ENCODE results near the gene PDXP.
A peak's percentile ranks its signal among the peaks of the same experiment; 100 is the strongest.

Gene PDXP

GRCh38 chr22:37629928-37630327, 28.6 kb upstream of the PDXP start:
- Histone ChIP-seq H3K36me3 (ENCODE audit: insufficient read depth, low read length) (no peaks in the 10 kb centered on the region), H3K4me1 (ENCODE audit: control insufficient read depth, insufficient read depth, low read length, unreplicated experiment) (peaks cover 21% of the 10 kb centered on the region)

DNA sequence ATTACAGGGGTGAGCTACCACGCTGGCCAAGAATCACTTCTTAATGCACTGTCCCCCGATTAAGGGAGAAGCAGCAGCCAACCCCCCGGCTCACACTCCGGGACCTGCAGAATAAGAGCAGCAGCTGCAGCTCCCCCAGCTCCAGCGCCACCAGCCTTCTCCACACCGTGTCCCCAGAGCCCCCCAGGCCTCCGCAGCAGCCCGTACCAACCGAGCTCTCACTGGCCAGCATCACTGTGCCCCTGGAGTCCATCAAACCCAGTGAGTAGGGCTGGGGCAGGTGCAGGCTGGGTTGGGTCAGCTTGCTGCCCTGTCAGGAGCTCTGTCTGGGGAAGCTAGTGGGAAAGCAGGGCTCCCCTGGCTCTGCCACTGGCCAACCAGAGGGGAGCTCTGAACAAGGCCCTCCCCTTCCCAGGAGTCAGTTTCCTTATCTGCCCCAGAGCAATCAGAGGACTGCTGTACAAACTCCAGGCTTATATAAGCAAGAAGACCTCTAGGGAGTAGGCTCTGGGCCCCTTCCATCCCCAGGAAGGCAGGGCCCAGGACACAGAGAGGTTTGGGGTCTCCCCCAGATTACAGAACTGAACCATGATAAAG, 27.6 kb upstream of the PDXP start:
- Histone ChIP-seq H3K79me2 (ENCODE audit: control insufficient read depth, insufficient read depth, low read length, unreplicated experiment) (no peaks in the 10 kb centered on the region), H3K4me1 (ENCODE audit: control insufficient read depth, insufficient read depth, low read length, unreplicated experiment) (peaks cover 24% of the 10 kb centered on the region), H3K4me3 (ENCODE audit: low read depth, low read length) (no peak overlapping the region), H3K36me3 (ENCODE audit: insufficient read depth, low read length) (no peaks in the 10 kb centered on the region), H3K27me3 (ENCODE audit: insufficient read depth, low read length) (no peaks in the 10 kb centered on the region), H2AFZ (ENCODE audit: low read length, unreplicated experiment) (no peak overlapping the region), H3K27ac (ENCODE audit: low read depth, low read length) (no peak overlapping the region)

More at GRCh38 chr22:37629928-37630327, 28.6 kb upstream of the PDXP start:
- Histone ChIP-seq H3K4me3 (ENCODE audit: low read depth, low read length) (no peak overlapping the region), H3K27me3 (ENCODE audit: insufficient read depth, low read length) (no peaks in the 10 kb centered on the region), H2AFZ (ENCODE audit: low read length, unreplicated experiment) (no peak overlapping the region), H3K27ac (ENCODE audit: low read depth, low read length) (no peak overlapping the region), H3K79me2 (ENCODE audit: control insufficient read depth, insufficient read depth, low read length, unreplicated experiment) (no peaks in the 10 kb centered on the region)

GRCh38 chr22:37631448-37632173, 26.9 kb upstream of the PDXP start:
- H3K4me1 ChIP-seq (ENCODE audit: control insufficient read depth, insufficient read depth, low read length, unreplicated experiment), result peaks cover 25% of the 10 kb centered on the region

DNA sequence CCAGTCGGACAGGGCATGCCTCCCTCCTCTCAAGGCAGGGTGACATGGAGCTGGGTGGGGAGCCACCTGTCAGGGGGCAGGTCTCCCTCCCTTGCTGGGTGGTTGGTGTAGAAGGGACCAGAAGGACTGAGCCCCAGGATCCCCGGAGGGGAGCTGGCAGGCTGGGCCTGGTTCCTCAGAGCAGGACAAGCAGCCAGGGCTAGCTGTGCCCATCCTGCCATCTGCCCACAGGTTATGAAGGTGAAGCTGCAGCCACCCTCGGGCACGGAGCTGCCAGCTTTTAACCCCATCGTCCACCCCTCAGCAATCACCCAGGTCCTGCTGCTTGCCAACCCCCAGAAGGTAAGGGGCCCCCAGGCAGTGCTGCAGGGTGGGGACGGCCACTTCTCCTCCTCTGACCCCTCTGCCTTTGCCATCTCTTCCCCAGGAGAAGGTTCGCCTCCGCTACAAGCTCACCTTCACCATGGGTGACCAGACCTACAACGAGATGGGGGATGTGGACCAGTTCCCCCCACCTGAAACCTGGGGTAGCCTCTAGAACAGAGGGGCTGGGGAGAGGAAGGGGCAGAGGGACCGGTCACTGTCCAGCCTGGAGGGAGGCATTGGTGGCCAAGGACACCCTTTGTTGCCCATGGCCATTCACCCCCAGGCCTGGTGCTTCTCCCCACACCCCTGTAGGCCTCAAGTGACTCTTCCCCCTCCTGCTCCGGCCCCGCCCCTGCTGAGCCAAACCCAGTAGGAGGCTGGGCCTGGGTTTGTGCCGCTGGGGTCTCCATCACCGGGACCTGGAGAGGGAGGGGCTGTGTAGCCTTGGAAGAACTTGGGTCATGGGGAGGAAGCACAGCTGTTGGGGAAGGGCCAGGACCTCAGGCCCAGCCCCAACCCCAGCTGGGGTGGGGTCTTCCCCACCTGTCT, 26.1 kb upstream of the PDXP start:
- H3K79me2 ChIP-seq (ENCODE audit: control insufficient read depth, insufficient read depth, low read length, unreplicated experiment), result no peaks in the 10 kb centered on the region
- no peaks in the 10 kb centered on the region for H3K36me3 ChIP-seq (ENCODE audit: insufficient read depth, low read length)
- H3K4me1 ChIP-seq (ENCODE audit: control insufficient read depth, insufficient read depth, low read length, unreplicated experiment), result peaks cover 27% of the 10 kb centered on the region
- H3K4me3 ChIP-seq (ENCODE audit: low read depth, low read length), result no peak overlapping the region
- no peak overlapping the region for H3K27ac ChIP-seq (ENCODE audit: low read depth, low read length)
- H2AFZ ChIP-seq (ENCODE audit: low read length, unreplicated experiment), result no peak overlapping the region
- H3K27me3 ChIP-seq (ENCODE audit: insufficient read depth, low read length), result no peaks in the 10 kb centered on the region

More at GRCh38 chr22:37631448-37632173, 26.9 kb upstream of the PDXP start:
- Histone ChIP-seq H3K79me2 (ENCODE audit: control insufficient read depth, insufficient read depth, low read length, unreplicated experiment) (no peaks in the 10 kb centered on the region), H3K4me3 (ENCODE audit: low read depth, low read length) (no peak overlapping the region), H3K27me3 (ENCODE audit: insufficient read depth, low read length) (no peaks in the 10 kb centered on the region), H2AFZ (ENCODE audit: low read length, unreplicated experiment) (no peak overlapping the region), H3K36me3 (ENCODE audit: insufficient read depth, low read length) (no peaks in the 10 kb centered on the region), H3K27ac (ENCODE audit: low read depth, low read length) (no peak overlapping the region)

DNA sequence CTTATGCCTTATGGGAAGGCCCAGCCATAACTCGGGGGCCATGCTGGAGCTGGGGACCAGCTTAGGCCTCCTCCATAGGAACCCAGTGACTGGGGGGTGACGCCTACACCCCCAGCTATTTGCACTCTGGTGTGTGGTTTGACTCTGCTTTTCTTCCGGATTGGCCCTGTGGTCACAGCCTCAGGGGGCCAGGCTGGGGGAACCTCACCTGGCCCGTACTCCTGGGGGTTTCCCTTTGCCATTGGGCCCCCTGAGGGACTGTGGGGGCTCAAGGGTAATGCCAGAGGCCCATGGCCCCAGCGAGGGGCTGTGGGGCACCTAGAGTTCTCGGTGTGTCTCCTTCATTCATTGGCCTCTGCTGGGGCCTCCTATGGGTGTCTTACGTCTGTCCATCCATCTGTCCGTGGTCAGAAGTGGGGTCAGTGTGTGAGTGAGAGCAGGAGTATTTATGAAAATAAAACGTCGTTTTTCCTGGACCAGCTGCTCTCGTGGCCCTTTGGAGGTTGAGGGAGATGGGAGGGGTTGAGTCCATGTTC, 25.4 kb upstream of the PDXP start:
- Histone ChIP-seq H3K79me2 (ENCODE audit: control insufficient read depth, insufficient read depth, low read length, unreplicated experiment) (no peaks in the 10 kb centered on the region), H3K36me3 (ENCODE audit: insufficient read depth, low read length) (no peaks in the 10 kb centered on the region), H3K4me3 (ENCODE audit: low read depth, low read length) (no peak overlapping the region), H3K4me1 (ENCODE audit: control insufficient read depth, insufficient read depth, low read length, unreplicated experiment) (peaks cover 27% of the 10 kb centered on the region), H3K27ac (ENCODE audit: low read depth, low read length) (peak overlapping the region; percentile 58), H3K27me3 (ENCODE audit: insufficient read depth, low read length) (no peaks in the 10 kb centered on the region), H2AFZ (ENCODE audit: low read length, unreplicated experiment) (no peak overlapping the region)

GRCh38 chr22:37633625-37634416, 24.7 kb upstream of the PDXP start:
- Histone ChIP-seq H3K4me3 (ENCODE audit: low read depth, low read length) (peak overlapping the region; percentile 11; the same call in 1 of the 2 replicates), H2AFZ (ENCODE audit: low read length, unreplicated experiment) (no peak overlapping the region), H3K27me3 (ENCODE audit: insufficient read depth, low read length) (no peaks in the 10 kb centered on the region), H3K4me1 (ENCODE audit: control insufficient read depth, insufficient read depth, low read length, unreplicated experiment) (peaks cover 27% of the 10 kb centered on the region), H3K79me2 (ENCODE audit: control insufficient read depth, insufficient read depth, low read length, unreplicated experiment) (no peaks in the 10 kb centered on the region), H3K36me3 (ENCODE audit: insufficient read depth, low read length) (no peaks in the 10 kb centered on the region), H3K27ac (ENCODE audit: low read depth, low read length) (peak overlapping the region; percentile 58)

GRCh38 chr22:37634417-37634924, 24.1 kb upstream of the PDXP start:
- Histone ChIP-seq H3K36me3 (ENCODE audit: insufficient read depth, low read length) (no peaks in the 10 kb centered on the region), H3K4me3 (ENCODE audit: low read depth, low read length) (0 out of 2 replicates have a peak overlapping the region, but pooled peaks have one; percentile 11), H3K79me2 (ENCODE audit: control insufficient read depth, insufficient read depth, low read length, unreplicated experiment) (no peaks in the 10 kb centered on the region), H2AFZ (ENCODE audit: low read length, unreplicated experiment) (no peak overlapping the region), H3K4me1 (ENCODE audit: control insufficient read depth, insufficient read depth, low read length, unreplicated experiment) (peaks cover 27% of the 10 kb centered on the region), H3K27ac (ENCODE audit: low read depth, low read length) (peak overlapping the region; percentile 58), H3K27me3 (ENCODE audit: insufficient read depth, low read length) (no peaks in the 10 kb centered on the region)

DNA sequence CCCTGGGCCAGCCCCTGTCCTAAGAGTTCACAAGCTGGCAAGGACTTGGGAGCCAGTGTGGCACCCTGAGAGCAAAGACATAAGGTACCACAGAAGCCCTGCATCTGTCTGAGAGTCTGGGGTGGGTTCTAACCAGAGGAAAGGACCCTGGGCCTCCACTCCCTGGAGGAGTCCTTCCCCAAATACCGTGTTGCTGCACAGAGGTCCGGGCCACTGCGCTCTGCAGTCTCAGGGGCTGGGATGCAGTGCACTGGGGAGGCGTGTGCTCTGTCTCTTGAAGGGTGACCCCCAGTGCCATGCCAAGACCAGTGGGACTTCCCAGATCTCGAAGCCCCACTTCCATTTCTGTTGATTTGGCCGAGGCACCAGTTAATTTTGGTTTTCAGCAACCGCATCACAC, 23.4 kb upstream of the PDXP start:
- no peak overlapping the region for H3K27ac ChIP-seq (ENCODE audit: low read depth, low read length)
- no peak overlapping the region for H2AFZ ChIP-seq (ENCODE audit: low read length, unreplicated experiment)
- H3K4me3 ChIP-seq (ENCODE audit: low read depth, low read length), result no peak overlapping the region
- H3K36me3 ChIP-seq (ENCODE audit: insufficient read depth, low read length), result no peaks in the 10 kb centered on the region
- H3K27me3 ChIP-seq (ENCODE audit: insufficient read depth, low read length), result no peaks in the 10 kb centered on the region
- peaks cover 27% of the 10 kb centered on the region for H3K4me1 ChIP-seq (ENCODE audit: control insufficient read depth, insufficient read depth, low read length, unreplicated experiment)
- no peaks in the 10 kb centered on the region for H3K79me2 ChIP-seq (ENCODE audit: control insufficient read depth, insufficient read depth, low read length, unreplicated experiment)

GRCh38 chr22:37636186-37636948, 22.2 kb upstream of the PDXP start:
- no peak overlapping the region for H3K4me3 ChIP-seq (ENCODE audit: low read depth, low read length)
- H3K27me3 ChIP-seq (ENCODE audit: insufficient read depth, low read length), result no peaks in the 10 kb centered on the region
- no peaks in the 10 kb centered on the region for H3K36me3 ChIP-seq (ENCODE audit: insufficient read depth, low read length)
- H3K79me2 ChIP-seq (ENCODE audit: control insufficient read depth, insufficient read depth, low read length, unreplicated experiment), result no peaks in the 10 kb centered on the region
- H3K4me1 ChIP-seq (ENCODE audit: control insufficient read depth, insufficient read depth, low read length, unreplicated experiment), result peaks cover 30% of the 10 kb centered on the region
- H3K27ac ChIP-seq (ENCODE audit: low read depth, low read length), result no peak overlapping the region
- H2AFZ ChIP-seq (ENCODE audit: low read length, unreplicated experiment), result no peak overlapping the region

Measured in ACC112 (cell line).